ENCODE results near the gene CDR2.
"Not testable (repeated sequence)": the region's sequence is repeated elsewhere in the genome, so short reads cannot be mapped to it uniquely, and the experiment has no call there.

CDR2 gene

GRCh38 chr16:22375117-22375962, 921 bp upstream of the CDR2 start:
- no peak for DNase-seq

- DNase-seq, result peak; percentile 5 to 33
These were observed 633 bp downstream of the CDR2 start for GRCh38 chr16:22373662-22374310.

GRCh38 chr16:22372882-22373661, 1.3 kb downstream of the CDR2 start:
- no peak for DNase-seq

GRCh38 chr16:22370038-22370820, 4.2 kb downstream of the CDR2 start:
- no peak for DNase-seq

GRCh38 chr16:22369221-22369811, 5.1 kb downstream of the CDR2 start:
- peak in 1 of 2 donors; percentile 46 for DNase-seq

GRCh38 chr16:22368200-22368826, 6.1 kb downstream of the CDR2 start:
- DNase-seq, result not testable (repeated sequence)

GRCh38 chr16:22366889-22367288, 7.5 kb downstream of the CDR2 start:
- DNase-seq, result no peak

GRCh38 chr16:22366371-22366770, 8.0 kb downstream of the CDR2 start:
- no peak for DNase-seq

GRCh38 chr16:22364241-22364640, 10.2 kb downstream of the CDR2 start:
- no peak for DNase-seq

GRCh38 chr16:22360963-22361659, 13.3 kb downstream of the CDR2 start:
- DNase-seq, result no peak

GRCh38 chr16:22359679-22360078, 14.7 kb downstream of the CDR2 start:
- no peak for DNase-seq

- peak; percentile 11 to 57 for DNase-seq
These were observed 16.4 kb downstream of the CDR2 start for GRCh38 chr16:22358000-22358399.

GRCh38 chr16:22357635-22357971, 16.8 kb downstream of the CDR2 start:
- peak in 1 of 2 donors; percentile 57 for DNase-seq

GRCh38 chr16:22356930-22357634, 17.3 kb downstream of the CDR2 start:
- no peak for DNase-seq

GRCh38 chr16:22355487-22355908, 18.9 kb downstream of the CDR2 start:
- DNase-seq, result peak in 1 of 2 donors; percentile 21

- DNase-seq, result no peak
These were observed 20.4 kb downstream of the CDR2 start for GRCh38 chr16:22353933-22354541.

- DNase-seq, result peak; percentile 17 to 32
These were observed 21.1 kb downstream of the CDR2 start for GRCh38 chr16:22353191-22353919.

GRCh38 chr16:22352723-22353122, 21.7 kb downstream of the CDR2 start:
- no peak for DNase-seq

- DNase-seq, result no peak
These were observed 22.3 kb downstream of the CDR2 start for GRCh38 chr16:22352140-22352539.

Data from CD4-positive, alpha-beta T cell treated with Interleukin-1 beta for 1 hour (primary cell).